Renal cortex interstitium (tissue), 11 donors: ENCODE results near the gene ZC2HC1C. TPM values are rescaled to one million over a fixed set of nuclear protein-coding genes. Genes with fewer than 3 reads are reported as not detected.
"Not testable (repeated sequence)": the region's sequence is repeated elsewhere in the genome, so short reads cannot be mapped to it uniquely, and the experiment has no call there.

Experiments
- DNase-seq, 11 donors: peaks; one replicate each; pipeline ENCODE4 v3.0.0-alpha.2; 2013; ENCODE audit warnings: low read depth in 9 of 11, low spot score in 4 of 11; ENCODE audit errors: extremely low read depth in 1 of 11
- polyA plus RNA-seq, 3 donors: library from polyadenylated mRNA; unstranded; fragments of 120-200 nt; gene quantifications; one replicate each; pipeline ENCODE4 v1.2.1, GENCODE V29; 2013; ENCODE audit not compliant: insufficient read length in 3 of 3

The ZC2HC1C gene
- polyA plus RNA-seq, 3 donors: 6.3 to 9.3 (median 7.0) TPM

GRCh38 chr14:75050852-75051555 lies 18.4 kb upstream of the ZC2HC1C start, which contains the start of gene MLH3:
Gene MLH3, minus strand, starts transcription at chr14:75051467. Its CDS starts 1,812 bp downstream, at chr14:75049655.
- peak; percentile 81 to 91 (median 87) for DNase-seq

- no peak for DNase-seq
These were observed 17.9 kb upstream of the ZC2HC1C start for GRCh38 chr14:75051556-75051899.

- no peak for DNase-seq
These were observed 15.8 kb upstream of the ZC2HC1C start for GRCh38 chr14:75053396-75054291.

GRCh38 chr14:75054421-75054820 lies 15.0 kb upstream of the ZC2HC1C start:
- no peak for DNase-seq

GRCh38 chr14:75059642-75060041 lies 9.8 kb upstream of the ZC2HC1C start:
- DNase-seq: no peak

- DNase-seq: no peak
These were observed 9.0 kb upstream of the ZC2HC1C start for GRCh38 chr14:75060420-75060819.

GRCh38 chr14:75063013-75063412 lies 6.4 kb upstream of the ZC2HC1C start:
- no peak for DNase-seq

- peak in 10 of 11 donors; percentile 72 to 89 (median 84) for DNase-seq
These were observed 5.8 kb upstream of the ZC2HC1C start, which contains the start of gene ACYP1 for GRCh38 chr14:75063491-75064204. Gene ACYP1, minus strand, starts transcription at chr14:75064024. Its CDS starts 471 bp downstream, at chr14:75063553.

GRCh38 chr14:75064205-75064567 lies 5.3 kb upstream of the ZC2HC1C start:
- no peak for DNase-seq

- no peak for DNase-seq
These were observed 2.8 kb upstream of the ZC2HC1C start for GRCh38 chr14:75066691-75067090.

- DNase-seq: no peak
These were observed 2.2 kb upstream of the ZC2HC1C start for GRCh38 chr14:75067212-75067611.

GRCh38 chr14:75067765-75068164 lies 1.7 kb upstream of the ZC2HC1C start:
- not testable (repeated sequence) for DNase-seq

GRCh38 chr14:75068294-75069120 lies 934 bp upstream of the ZC2HC1C start:
- peak in 2 of 11 donors; percentile 37 to 47 for DNase-seq

- no peak for DNase-seq
These were observed 337 bp downstream of the ZC2HC1C start for GRCh38 chr14:75069811-75070145.

GRCh38 chr14:75070383-75070782 lies 942 bp downstream of the ZC2HC1C start:
- no peak for DNase-seq

GRCh38 chr14:75077794-75078193 lies 8.4 kb downstream of the ZC2HC1C start:
- DNase-seq: no peak

- no peak for DNase-seq
These were observed 10.1 kb downstream of the ZC2HC1C start for GRCh38 chr14:75079521-75079920.

GRCh38 chr14:75081660-75082229 lies 12.3 kb downstream of the ZC2HC1C start:
- no peak for DNase-seq

- DNase-seq: no peak
These were observed 13.8 kb downstream of the ZC2HC1C start for GRCh38 chr14:75083271-75083670.
